Mesothelial cell of epicardium (in vitro differentiated cells): ENCODE measurements around the gene TOMM22. TPM values are rescaled to one million over a fixed set of nuclear protein-coding genes. Genes with fewer than 3 reads are reported as not detected.

Experiments used
- DNase-seq, 2 experiments: peaks; one replicate each; pipeline ENCODE4 v3.0.0; 2021; ENCODE audit warnings: low spot score in 2 of 2; ENCODE audit not compliant: unreplicated experiment in 2 of 2
- H3K27ac Mint-ChIP-seq: 2 replicates; pipeline ENCODE4 v1.8.0; 2021; ENCODE audit warnings: mixed read lengths
- H3K27me3 Mint-ChIP-seq: 2 replicates; pipeline ENCODE4 v1.8.0; 2021; ENCODE audit warnings: low read depth, mixed read lengths
- H3K36me3 Mint-ChIP-seq: 2 replicates; pipeline ENCODE4 v1.8.0; 2021; ENCODE audit warnings: mixed read lengths
- H3K4me1 Mint-ChIP-seq: 2 replicates; pipeline ENCODE4 v1.8.0; 2021; ENCODE audit warnings: mixed read lengths
- H3K4me3 Mint-ChIP-seq: 2 replicates; pipeline ENCODE4 v1.8.0; 2021; ENCODE audit warnings: mild to moderate bottlenecking, moderate library complexity, mixed read lengths
- H3K9me3 Mint-ChIP-seq: 2 replicates; pipeline ENCODE4 v1.8.0; 2021; ENCODE audit warnings: mixed read lengths
- CTCF ChIP-seq: fragments of 200-600 bp; sonication (generic); IDR thresholded peaks from one replicate; pipeline ENCODE4 v1.5.0; 2021; ENCODE audit warnings: antibody characterized with exemption; ENCODE audit not compliant: unreplicated experiment
- total RNA-seq: library from RNA; stranded (reverse); gene quantifications from 3 replicates; pipeline ENCODE4 v1.2.1, GENCODE V29; 2021

TOMM22 gene
- total RNA-seq, 1 donor from 2014 or later = 59.7 TPM

- Mint-ChIP-seq H3K36me3 (peaks cover 4% of the 10 kb centered on the region), H3K4me3 (peak within 1 kb of the TSS; percentile 96), H3K27me3 (no peaks in the 10 kb centered on the region), H3K4me1 (peaks cover 12% of the 10 kb centered on the region), H3K9me3 (peaks cover 4% of the 10 kb centered on the region), H3K27ac (peak within 1 kb of the TSS; percentile 99)
- peak; percentile 76 to 93 for DNase-seq
- TF ChIP-seq CTCF = no peak
These were observed 25.3 kb upstream of the TOMM22 start, which contains the start of the genes CBY1 and FAM227A for GRCh38 chr22:38656256-38657044. CBY1 (plus strand) TSS chr22:38656638; CDS start chr22:38668055, 11,417 bp downstream. FAM227A (minus strand) TSS chr22:38656392; CDS start chr22:38650168, 6,224 bp downstream.

GRCh38 chr22:38657045-38657909 lies 24.5 kb upstream of the TOMM22 start:
- Mint-ChIP-seq H3K4me3 (peak overlapping the region; percentile 96), H3K27ac (peak overlapping the region; percentile 99), H3K4me1 (peaks cover 12% of the 10 kb centered on the region), H3K9me3 (peaks cover 4% of the 10 kb centered on the region), H3K27me3 (no peaks in the 10 kb centered on the region), H3K36me3 (peaks cover 7% of the 10 kb centered on the region)
- TF ChIP-seq CTCF = no peak
- no peak for DNase-seq

GRCh38 chr22:38674888-38675287 lies 6.9 kb upstream of the TOMM22 start:
- no peak for DNase-seq
- no peak overlapping the region for H3K4me3 Mint-ChIP-seq

GRCh38 chr22:38675833-38676232 lies 5.9 kb upstream of the TOMM22 start:
- H3K36me3 Mint-ChIP-seq = peaks cover 32% of the 10 kb centered on the region
- H3K27ac Mint-ChIP-seq = no peak overlapping the region
- TF ChIP-seq CTCF = no peak
- no peak for DNase-seq
- H3K4me1 Mint-ChIP-seq = no peaks in the 10 kb centered on the region
- H3K4me3 Mint-ChIP-seq = no peak overlapping the region
- no peaks in the 10 kb centered on the region for H3K27me3 Mint-ChIP-seq
- H3K9me3 Mint-ChIP-seq = peaks cover 3% of the 10 kb centered on the region

More at GRCh38 chr22:38674888-38675287, 6.9 kb upstream of the TOMM22 start:
- peaks cover 3% of the 10 kb centered on the region for H3K9me3 Mint-ChIP-seq
- no peaks in the 10 kb centered on the region for H3K27me3 Mint-ChIP-seq
- peaks cover 35% of the 10 kb centered on the region for H3K36me3 Mint-ChIP-seq
- H3K27ac Mint-ChIP-seq = no peak overlapping the region
- H3K4me1 Mint-ChIP-seq = no peaks in the 10 kb centered on the region
- TF ChIP-seq CTCF = no peak

GRCh38 chr22:38684895-38685294 lies 3.1 kb downstream of the TOMM22 start:
- peaks cover 5% of the 10 kb centered on the region for H3K9me3 Mint-ChIP-seq
- no peak overlapping the region for H3K27ac Mint-ChIP-seq
- no peak for DNase-seq
- TF ChIP-seq CTCF = no peak
- peaks cover 44% of the 10 kb centered on the region for H3K36me3 Mint-ChIP-seq
- no peaks in the 10 kb centered on the region for H3K27me3 Mint-ChIP-seq
- H3K4me3 Mint-ChIP-seq = no peak overlapping the region
- peaks cover 15% of the 10 kb centered on the region for H3K4me1 Mint-ChIP-seq
